ENCODE measurements around the gene MAP1LC3B.
"Not testable (repeated sequence)": the region's sequence is repeated elsewhere in the genome, so short reads cannot be mapped to it uniquely, and the experiment has no call there.

The MAP1LC3B gene

DNA sequence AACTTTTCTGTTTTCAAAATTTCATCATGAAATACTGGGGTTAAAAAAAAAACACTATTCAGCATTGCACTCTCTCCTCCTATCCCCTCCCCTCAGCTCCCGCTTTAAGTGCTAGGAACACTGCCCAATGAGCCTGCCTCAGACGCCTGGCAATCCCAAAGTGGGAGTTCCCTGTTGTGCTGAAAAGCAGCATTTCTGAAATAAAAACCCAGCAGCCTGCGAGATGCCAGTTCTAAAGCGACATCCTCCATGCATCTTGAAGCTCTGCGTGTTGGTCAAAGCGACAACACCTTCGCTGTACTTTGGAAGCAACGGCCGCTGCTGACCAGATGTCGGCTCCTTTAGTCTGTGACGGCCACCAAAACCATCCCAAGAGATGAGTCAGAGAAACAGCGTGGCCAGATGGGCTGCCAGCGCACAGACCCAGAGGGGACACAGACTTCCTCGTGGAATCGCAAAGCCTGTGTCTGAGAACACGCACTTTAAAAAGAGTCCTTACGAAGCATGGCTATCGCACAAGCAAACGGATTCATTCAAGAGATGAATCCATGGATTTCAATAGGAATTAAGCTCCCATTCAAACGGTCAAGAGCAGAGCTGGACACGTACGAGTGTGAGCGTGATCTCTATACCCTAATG is 41.3 kb upstream of the MAP1LC3B start:
- DNase-seq = no peak

DNA sequence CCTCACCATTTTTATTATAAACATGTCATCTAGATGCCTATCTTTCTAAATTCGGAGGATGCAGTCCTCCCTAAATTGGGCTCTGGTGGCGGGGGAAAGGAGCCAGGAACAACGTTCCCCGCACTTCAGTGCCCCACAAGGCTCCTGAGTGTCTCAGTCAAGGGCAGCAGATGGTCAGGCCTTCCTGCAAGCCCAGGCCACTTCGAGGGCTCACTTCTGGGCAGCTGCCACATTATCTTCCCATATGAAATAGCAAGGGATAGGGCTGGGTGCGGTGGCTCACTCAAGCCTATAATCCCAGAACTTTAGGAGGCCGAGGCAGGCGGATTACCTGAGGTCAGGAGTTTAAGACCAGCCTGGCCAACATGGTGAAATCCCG is 40.8 kb upstream of the MAP1LC3B start:
- TF ChIP-seq POLR2A (IDR thresholded peaks at IDR 0.05; ENCODE audit: low read length) = no peak
- no peak for TF ChIP-seq GATA1 (IDR thresholded peaks at IDR 0.05; ENCODE audit: low read depth, low read length)
- no peak for DNase-seq

More for the DNA sequence above, 41.3 kb upstream of the MAP1LC3B start:
- TF ChIP-seq GATA1 (IDR thresholded peaks at IDR 0.05; ENCODE audit: low read depth, low read length) (no peak), POLR2A (IDR thresholded peaks at IDR 0.05; ENCODE audit: low read length) (no peak)

DNA sequence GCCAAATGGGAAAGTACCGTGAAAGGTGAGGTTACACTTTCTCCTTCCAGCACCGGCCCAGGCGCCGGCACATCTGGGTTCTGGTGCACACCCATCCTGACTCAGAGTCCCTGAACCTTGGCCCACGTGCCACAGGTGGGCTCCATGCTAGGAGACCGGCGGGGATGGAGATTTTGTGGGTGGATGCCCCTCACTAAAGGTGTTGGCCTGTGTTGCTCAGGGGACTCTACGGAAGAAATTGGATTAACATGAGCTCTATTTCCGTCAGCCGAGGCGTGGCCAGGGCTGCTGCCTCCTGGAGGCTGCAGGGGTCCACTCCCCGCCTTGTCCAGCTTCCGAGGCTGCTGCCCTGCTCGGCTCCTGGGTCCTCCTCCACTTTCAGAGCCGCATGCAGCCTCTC is 39.3 kb upstream of the MAP1LC3B start:
- TF ChIP-seq GATA1 (IDR thresholded peaks at IDR 0.05; ENCODE audit: low read depth, low read length) (no peak), POLR2A (IDR thresholded peaks at IDR 0.05; ENCODE audit: low read length) (no peak)
- DNase-seq = no peak

DNA sequence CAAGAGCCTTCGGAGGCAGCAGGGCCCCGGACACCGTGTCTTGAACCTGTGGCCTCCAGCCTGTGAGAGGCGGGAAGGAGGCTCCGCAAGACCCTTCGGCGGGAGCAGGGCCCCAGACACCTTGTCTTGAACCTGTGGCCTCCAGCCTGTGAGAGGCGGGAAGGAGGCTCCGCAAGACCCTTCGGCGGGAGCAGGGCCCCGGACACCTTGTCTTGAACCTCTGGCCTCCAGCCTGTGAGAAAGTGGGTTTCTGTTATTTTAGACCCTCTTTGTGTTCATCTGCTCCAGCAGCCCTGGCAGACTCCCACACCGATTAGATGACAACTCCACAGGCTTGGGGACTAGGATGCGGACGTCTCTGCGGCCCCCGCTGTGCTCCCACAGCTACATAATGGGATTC is 38.5 kb upstream of the MAP1LC3B start:
- TF ChIP-seq POLR2A (IDR thresholded peaks at IDR 0.05; ENCODE audit: low read length) = no peak
- TF ChIP-seq GATA1 (IDR thresholded peaks at IDR 0.05; ENCODE audit: low read depth, low read length) = no peak

DNA sequence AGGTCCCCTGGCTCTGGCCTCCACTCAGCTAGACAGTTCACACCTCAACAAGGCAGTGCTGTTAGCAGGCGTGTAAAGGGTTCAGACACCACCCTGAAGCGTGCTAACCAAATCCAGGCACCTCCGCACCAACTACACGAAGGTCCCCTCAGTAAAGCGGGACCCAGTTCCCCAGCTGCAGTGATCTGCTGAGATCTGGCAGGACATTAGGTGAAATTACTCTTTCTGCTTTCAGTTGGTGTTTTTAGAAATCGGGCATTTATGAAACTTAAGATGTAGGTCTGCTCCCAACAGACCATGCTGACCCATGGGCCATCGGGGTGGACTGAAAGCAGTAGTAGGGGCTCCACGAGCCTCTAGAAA is 35.7 kb upstream of the MAP1LC3B start:
- no peak for DNase-seq
- no peak for TF ChIP-seq GATA1 (IDR thresholded peaks at IDR 0.05; ENCODE audit: low read depth, low read length)
- no peak for TF ChIP-seq POLR2A (IDR thresholded peaks at IDR 0.05; ENCODE audit: low read length)

More for the DNA sequence above, 38.5 kb upstream of the MAP1LC3B start:
- DNase-seq = no peak

DNA sequence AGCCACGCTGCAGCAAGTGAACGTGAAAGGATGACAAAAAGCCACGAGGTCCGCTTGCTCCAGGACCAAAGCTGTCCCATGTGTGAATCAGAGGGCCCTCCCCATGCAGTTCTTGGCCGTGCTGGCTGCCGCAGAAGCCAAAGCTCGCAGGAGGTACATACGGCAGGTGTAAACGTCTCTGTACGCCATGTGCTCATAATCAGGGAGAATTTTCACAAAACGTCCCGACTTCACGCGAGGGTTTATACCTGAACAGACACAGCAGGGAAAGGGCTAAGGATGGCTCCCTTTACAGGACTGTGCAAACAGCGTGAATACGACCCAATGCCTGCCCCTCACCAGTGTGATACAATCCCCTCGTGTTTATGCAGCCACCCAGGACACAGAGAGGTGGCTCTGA is 33.9 kb upstream of the MAP1LC3B start:
- no peak for TF ChIP-seq POLR2A (IDR thresholded peaks at IDR 0.05; ENCODE audit: low read length)
- no peak for TF ChIP-seq GATA1 (IDR thresholded peaks at IDR 0.05; ENCODE audit: low read depth, low read length)

DNA sequence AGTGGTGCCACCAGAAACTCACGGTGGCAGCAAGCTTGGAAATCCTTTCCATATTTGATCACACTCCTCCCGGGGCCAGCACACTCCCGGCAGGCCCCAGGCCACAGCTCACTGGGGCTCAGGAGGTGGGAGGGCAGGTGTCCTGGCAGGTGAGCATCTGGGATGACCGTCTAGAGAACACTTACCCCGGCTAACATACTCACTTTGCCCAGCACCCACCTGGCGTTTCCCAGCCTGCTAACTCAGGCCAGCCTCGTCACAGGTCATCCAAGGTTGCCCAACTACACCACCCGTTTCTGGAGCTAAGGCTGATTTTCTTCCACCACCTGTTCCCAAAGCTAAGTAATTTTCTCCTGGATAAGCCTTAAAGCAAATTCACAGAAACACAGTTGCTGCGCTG is 33.4 kb upstream of the MAP1LC3B start:
- no peak for DNase-seq
- no peak for TF ChIP-seq GATA1 (IDR thresholded peaks at IDR 0.05; ENCODE audit: low read depth, low read length)
- TF ChIP-seq POLR2A (IDR thresholded peaks at IDR 0.05; ENCODE audit: low read length) = no peak

More for the DNA sequence above, 33.9 kb upstream of the MAP1LC3B start:
- DNase-seq = no peak

DNA sequence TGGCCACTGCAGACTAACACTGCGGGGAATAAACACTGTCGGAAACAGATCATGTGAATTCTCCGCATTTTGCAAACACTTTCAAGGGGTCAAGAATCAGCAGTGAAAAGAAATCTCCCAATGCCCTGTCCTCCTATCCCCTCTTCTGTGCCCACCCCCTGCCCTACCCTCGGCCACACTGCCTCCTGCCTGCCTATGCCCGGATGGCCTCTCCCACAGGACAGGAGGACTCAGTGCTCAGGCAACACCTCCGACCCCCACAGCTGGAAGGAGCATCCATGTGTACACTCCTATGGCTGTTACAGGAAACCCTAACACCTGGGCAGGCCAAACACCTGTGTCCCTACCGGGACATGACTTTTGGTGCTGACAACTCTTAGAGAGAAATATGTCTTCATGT is 33.0 kb upstream of the MAP1LC3B start:
- DNase-seq = no peak
- TF ChIP-seq GATA1 (IDR thresholded peaks at IDR 0.05; ENCODE audit: low read depth, low read length) (no peak), POLR2A (IDR thresholded peaks at IDR 0.05; ENCODE audit: low read length) (no peak)

DNA sequence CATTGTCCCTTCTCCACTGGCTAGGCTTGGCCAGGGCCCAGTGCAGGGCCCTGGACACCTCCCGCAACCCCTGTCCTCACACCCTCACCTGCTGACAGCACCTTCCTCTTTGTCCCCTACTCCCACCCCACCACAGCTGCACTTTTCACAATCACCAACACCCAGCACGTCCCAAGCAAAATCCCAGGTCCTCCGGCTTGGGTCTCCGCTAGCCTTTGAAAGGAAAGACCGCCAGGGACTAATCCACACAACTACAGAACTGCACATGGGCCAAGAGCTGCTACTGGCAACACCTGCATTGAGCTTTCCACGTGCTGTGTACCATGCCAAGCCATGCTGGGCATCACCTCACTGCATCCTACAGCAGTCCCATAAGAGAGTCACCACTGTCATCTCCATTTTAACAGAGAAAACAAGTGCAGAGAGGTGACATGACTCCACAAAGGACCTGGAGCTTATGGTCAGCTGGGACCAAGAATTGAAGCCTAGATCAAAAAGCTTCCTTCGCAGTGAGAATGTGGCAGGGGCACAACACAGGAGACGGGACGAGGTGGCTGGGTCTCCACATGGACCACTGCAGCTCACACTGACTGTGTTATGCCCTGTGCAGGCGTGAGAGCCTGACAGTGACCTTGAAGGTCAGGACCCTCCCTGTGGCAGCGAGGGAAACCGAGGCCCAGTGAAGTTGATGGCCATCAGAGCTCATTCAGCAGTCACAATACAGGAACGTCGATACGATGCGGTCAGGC is 31.1 kb upstream of the MAP1LC3B start:
- no peak for TF ChIP-seq GATA1 (IDR thresholded peaks at IDR 0.05; ENCODE audit: low read depth, low read length)
- TF ChIP-seq POLR2A (IDR thresholded peaks at IDR 0.05; ENCODE audit: low read length) = no peak
- no peak for DNase-seq

DNA sequence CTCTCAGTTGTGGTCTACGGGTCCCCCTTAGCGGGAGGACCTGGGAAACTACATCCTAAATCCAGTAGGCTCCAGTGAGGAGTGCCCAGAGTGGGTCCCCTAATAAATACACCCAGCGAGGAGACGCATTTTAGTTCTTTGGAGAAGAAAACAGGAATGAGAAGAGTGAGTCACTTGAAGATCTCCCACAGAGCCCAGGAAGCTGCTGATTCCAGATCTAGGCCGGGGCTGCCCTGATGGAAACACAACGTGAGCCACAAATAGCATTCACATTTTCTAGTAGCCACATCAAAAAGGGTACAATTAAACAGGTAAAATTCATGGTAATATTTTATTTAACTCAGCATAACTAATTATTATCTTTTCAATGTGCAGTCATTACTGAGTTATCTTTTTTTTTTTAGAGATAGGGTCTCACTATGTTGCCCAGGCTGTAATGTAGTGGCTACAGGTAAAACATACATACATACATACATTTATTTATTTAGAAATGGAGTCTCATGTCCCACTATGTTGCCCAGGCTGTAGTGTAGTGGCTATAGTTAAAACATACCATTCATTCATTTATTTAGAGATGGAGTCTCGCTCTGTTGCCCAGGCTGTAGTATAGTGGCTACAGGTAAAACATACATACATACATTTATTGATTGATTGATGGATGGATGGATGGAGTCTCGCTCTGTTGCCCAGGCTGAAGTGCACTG is 30.1 kb upstream of the MAP1LC3B start:
- TF ChIP-seq POLR2A (IDR thresholded peaks at IDR 0.05; ENCODE audit: low read length) (no peak), GATA1 (IDR thresholded peaks at IDR 0.05; ENCODE audit: low read depth, low read length) (no peak)
- no peak for DNase-seq

DNA sequence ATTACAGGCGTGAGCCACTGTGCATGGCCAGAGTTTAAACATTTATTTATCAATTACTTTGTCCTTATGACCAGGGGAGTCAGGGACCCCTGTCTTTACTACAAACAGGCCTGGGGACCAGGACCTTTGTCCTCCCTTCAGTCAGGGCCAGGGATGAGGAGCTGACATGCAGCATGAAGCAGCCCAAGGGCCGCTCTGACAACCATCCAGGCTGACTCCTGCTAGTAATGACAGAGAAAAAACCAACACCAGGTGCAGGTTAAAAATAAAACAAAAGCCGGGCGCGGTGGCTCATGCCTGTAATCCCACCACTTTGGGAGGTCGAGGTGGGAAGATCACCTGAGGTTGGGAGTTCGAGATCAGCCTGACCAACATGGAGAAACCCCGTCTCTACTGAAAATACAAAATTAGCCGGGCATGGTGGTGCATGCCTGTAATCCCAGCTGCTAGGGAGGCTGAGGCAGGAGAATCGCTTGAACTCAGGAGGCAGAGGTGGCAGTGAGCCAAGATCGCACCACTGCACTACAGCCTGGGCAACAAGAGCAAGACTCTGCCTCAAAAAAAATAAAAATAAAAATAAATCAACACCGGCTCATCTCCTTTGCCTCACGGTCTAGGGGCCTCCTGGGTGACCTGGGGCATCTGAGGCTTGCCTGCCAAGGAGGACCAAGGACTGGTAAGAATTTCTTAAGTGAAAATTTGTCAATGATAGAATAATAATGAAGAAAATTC is 29.1 kb upstream of the MAP1LC3B start:
- not testable (repeated sequence) for DNase-seq

DNA sequence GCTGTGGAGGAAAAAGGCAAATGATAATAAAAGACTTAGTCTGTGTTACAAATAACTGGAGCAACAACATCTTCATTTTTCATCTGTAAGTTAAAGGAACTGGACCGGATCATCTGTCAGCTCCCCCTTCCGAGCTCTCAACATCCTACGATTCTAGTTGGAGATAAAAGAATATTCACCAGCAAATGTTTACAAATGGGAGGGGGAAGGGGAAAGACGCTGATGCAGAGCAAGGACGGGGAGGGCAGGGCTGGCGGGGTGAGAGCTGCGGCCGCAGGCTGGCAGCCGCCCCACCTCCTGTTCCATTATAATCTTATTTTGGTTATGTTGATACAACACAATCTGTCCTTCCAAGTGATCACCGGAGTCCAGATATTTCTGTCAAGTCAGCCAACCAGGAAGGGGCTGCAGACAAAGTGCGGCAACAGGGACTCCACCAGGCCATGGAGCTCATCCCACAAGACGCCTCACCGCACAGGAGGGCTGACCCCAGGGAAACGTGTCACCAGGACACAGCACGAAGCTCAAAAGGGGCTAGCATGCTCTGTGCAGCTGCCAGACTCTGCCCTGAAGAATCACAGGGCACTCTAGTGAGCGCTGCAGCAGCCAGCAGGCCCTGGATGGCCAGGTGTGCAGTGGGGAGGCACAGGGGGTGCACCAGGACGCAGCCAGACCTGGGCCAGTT is 28.2 kb upstream of the MAP1LC3B start:
- DNase-seq = no peak
- TF ChIP-seq POLR2A (IDR thresholded peaks at IDR 0.05; ENCODE audit: low read length) (no peak), GATA1 (IDR thresholded peaks at IDR 0.05; ENCODE audit: low read depth, low read length) (no peak)

DNA sequence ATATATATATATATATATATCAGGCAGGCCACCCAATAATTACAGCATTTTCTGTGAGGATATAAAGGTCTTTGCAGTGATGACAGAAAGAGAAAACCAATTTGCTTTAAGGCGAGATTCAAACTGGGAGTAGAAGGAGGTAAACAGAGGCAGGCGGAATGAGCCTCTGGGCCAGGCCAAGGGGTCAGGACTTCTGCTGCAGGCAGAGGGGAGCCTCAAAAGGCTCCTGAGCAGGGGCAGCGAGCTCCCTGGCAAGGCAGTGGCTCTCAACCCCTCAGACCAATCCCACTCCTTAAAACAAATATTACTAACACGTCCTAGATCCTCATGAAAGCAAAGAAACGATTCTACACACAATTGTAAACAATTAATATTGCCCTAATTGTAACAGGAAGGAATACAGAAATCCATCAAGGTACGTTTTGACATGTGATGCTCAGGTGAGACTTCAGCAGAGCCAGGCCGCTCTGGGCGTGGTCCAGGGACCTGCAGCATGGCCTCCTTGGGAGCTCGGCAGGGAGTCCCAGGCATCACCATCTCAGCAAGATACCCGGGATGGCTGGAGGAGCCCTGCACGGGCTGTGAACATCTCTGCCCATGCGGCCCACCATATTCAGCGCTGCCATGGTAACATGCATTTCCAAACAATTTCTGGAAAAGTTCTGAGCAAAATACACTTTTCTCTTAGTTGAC is 27.0 kb upstream of the MAP1LC3B start:
- DNase-seq = no peak
- TF ChIP-seq GATA1 (IDR thresholded peaks at IDR 0.05; ENCODE audit: low read depth, low read length) = no peak
- TF ChIP-seq POLR2A (IDR thresholded peaks at IDR 0.05; ENCODE audit: low read length) = no peak
